Measurements from ENCODE around the gene PGA5.

PGA5 gene

GRCh38 chr11:61258546-61258945, 17.6 kb downstream of the PGA5 start:
- TF ChIP-seq, protein P1, sequence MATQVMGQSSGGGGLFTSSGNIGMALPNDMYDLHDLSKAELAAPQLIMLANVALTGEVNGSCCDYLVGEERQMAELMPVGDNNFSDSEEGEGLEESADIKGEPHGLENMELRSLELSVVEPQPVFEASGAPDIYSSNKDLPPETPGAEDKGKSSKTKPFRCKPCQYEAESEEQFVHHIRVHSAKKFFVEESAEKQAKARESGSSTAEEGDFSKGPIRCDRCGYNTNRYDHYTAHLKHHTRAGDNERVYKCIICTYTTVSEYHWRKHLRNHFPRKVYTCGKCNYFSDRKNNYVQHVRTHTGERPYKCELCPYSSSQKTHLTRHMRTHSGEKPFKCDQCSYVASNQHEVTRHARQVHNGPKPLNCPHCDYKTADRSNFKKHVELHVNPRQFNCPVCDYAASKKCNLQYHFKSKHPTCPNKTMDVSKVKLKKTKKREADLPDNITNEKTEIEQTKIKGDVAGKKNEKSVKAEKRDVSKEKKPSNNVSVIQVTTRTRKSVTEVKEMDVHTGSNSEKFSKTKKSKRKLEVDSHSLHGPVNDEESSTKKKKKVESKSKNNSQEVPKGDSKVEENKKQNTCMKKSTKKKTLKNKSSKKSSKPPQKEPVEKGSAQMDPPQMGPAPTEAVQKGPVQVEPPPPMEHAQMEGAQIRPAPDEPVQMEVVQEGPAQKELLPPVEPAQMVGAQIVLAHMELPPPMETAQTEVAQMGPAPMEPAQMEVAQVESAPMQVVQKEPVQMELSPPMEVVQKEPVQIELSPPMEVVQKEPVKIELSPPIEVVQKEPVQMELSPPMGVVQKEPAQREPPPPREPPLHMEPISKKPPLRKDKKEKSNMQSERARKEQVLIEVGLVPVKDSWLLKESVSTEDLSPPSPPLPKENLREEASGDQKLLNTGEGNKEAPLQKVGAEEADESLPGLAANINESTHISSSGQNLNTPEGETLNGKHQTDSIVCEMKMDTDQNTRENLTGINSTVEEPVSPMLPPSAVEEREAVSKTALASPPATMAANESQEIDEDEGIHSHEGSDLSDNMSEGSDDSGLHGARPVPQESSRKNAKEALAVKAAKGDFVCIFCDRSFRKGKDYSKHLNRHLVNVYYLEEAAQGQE (IDR thresholded peaks at IDR 0.05; ENCODE audit: low read depth): no peak
- no peak for TF ChIP-seq EP300 (IDR thresholded peaks at IDR 0.05; ENCODE audit: borderline replicate concordance)

DNA sequence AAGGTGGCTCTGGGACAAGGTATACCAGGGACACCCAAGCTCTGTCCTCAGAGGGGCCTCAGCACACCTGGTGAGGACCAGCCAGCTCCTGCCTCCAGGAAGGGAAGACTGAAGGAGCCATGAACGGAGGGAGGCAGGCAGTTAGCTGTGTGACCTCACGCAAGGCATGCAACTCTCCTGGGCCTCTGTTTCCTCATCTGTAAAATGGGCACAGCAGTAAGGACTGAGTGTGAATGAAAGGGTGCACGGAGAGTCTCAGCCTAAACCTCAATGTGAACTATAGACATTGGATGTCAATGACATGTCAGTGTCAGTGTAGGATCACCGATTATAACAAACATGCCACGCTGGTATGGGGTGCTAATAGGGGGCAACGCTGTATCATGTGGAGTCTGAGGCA, 18.4 kb downstream of the PGA5 start:
- no peak for TF ChIP-seq NFIC (IDR thresholded peaks at IDR 0.05)
- TF ChIP-seq FOXM1 (IDR thresholded peaks at IDR 0.05; ENCODE audit: borderline replicate concordance, low read depth): no peak
- TF ChIP-seq TCF12 (IDR thresholded peaks at IDR 0.05; ENCODE audit: low read depth): no peak
- no peak for TF ChIP-seq EGR1 (IDR thresholded peaks at IDR 0.05)
- no peak for TF ChIP-seq CREB1 (IDR thresholded peaks at IDR 0.05; ENCODE audit: low read depth)
- no peak for TF ChIP-seq TAF1 (IDR thresholded peaks at IDR 0.05; ENCODE audit: low read depth)

GRCh38 chr11:61264371-61264770, 23.4 kb downstream of the PGA5 start:
- no peak for TF ChIP-seq EP300 (IDR thresholded peaks at IDR 0.05; ENCODE audit: borderline replicate concordance)
- no peak for TF ChIP-seq EGR1 (IDR thresholded peaks at IDR 0.05)
- no peak for TF ChIP-seq ZBTB7A (IDR thresholded peaks at IDR 0.05; ENCODE audit: low read depth)
- TF ChIP-seq CREB1 (IDR thresholded peaks at IDR 0.05; ENCODE audit: low read depth): no peak
- TF ChIP-seq USF1 (IDR thresholded peaks at IDR 0.05): no peak
- no peak for TF ChIP-seq MAX (IDR thresholded peaks at IDR 0.05)
- TF ChIP-seq TCF12 (IDR thresholded peaks at IDR 0.05; ENCODE audit: low read depth): no peak
- no peak for TF ChIP-seq TEAD4 (IDR thresholded peaks at IDR 0.05)
- TF ChIP-seq, protein P1 (IDR thresholded peaks at IDR 0.05; ENCODE audit: low read depth): no peak
- no peak for TF ChIP-seq TAF1 (IDR thresholded peaks at IDR 0.05; ENCODE audit: low read depth)
- TF ChIP-seq NFIC (IDR thresholded peaks at IDR 0.05): no peak
- TF ChIP-seq RAD21 (IDR thresholded peaks at IDR 0.05; ENCODE audit: low read depth): no peak
- TF ChIP-seq YY1 (IDR thresholded peaks at IDR 0.05; ENCODE audit: low read depth): no peak
- TF ChIP-seq CEBPB (IDR thresholded peaks at IDR 0.05): no peak
- TF ChIP-seq FOXM1 (IDR thresholded peaks at IDR 0.05; ENCODE audit: borderline replicate concordance, low read depth): no peak

DNA sequence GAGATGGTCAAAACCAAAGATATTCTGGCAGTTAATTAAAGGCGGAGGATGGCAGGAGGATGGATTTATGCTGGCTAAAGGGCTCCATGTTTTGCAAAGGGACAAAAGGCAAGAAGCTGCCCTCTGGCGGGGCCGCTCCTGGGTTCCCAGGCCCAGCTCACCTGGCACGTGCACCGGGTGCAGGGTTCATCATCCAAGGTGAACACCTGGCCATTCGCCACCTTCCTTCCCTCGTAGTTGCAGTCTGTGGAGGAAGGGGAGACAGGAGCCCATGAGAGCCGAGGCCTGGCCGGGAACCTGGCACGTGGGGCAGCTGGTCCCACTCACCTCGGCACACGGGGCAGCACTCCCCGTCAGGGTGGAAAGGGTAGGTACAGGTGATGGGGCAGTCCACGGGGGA, 23.8 kb downstream of the PGA5 start:
- no peak for TF ChIP-seq CREB1 (IDR thresholded peaks at IDR 0.05; ENCODE audit: low read depth)
- no peak for TF ChIP-seq ZBTB7A (IDR thresholded peaks at IDR 0.05; ENCODE audit: low read depth)
- no peak for TF ChIP-seq TAF1 (IDR thresholded peaks at IDR 0.05; ENCODE audit: low read depth)
- TF ChIP-seq MAX (IDR thresholded peaks at IDR 0.05): no peak
- TF ChIP-seq EGR1 (IDR thresholded peaks at IDR 0.05): no peak
- TF ChIP-seq RAD21 (IDR thresholded peaks at IDR 0.05; ENCODE audit: low read depth): no peak
- no peak for TF ChIP-seq CEBPB (IDR thresholded peaks at IDR 0.05)
- TF ChIP-seq USF1 (IDR thresholded peaks at IDR 0.05): no peak
- TF ChIP-seq FOXM1 (IDR thresholded peaks at IDR 0.05; ENCODE audit: borderline replicate concordance, low read depth): no peak
- TF ChIP-seq, protein P1 (IDR thresholded peaks at IDR 0.05; ENCODE audit: low read depth): no peak
- TF ChIP-seq TEAD4 (IDR thresholded peaks at IDR 0.05): no peak
- TF ChIP-seq EP300 (IDR thresholded peaks at IDR 0.05; ENCODE audit: borderline replicate concordance): no peak
- no peak for TF ChIP-seq YY1 (IDR thresholded peaks at IDR 0.05; ENCODE audit: low read depth)
- TF ChIP-seq TCF12 (IDR thresholded peaks at IDR 0.05; ENCODE audit: low read depth): no peak
- no peak for TF ChIP-seq NFIC (IDR thresholded peaks at IDR 0.05)

- TF ChIP-seq EP300 (IDR thresholded peaks at IDR 0.05; ENCODE audit: borderline replicate concordance) (no peak), YY1 (IDR thresholded peaks at IDR 0.05; ENCODE audit: low read depth) (no peak), ZBTB7A (IDR thresholded peaks at IDR 0.05; ENCODE audit: low read depth) (no peak), USF1 (IDR thresholded peaks at IDR 0.05) (no peak), RAD21 (IDR thresholded peaks at IDR 0.05; ENCODE audit: low read depth) (no peak), TCF12 (IDR thresholded peaks at IDR 0.05; ENCODE audit: low read depth) (no peak), EGR1 (IDR thresholded peaks at IDR 0.05) (no peak), CEBPB (IDR thresholded peaks at IDR 0.05) (no peak)
- TF ChIP-seq, protein P1 (IDR thresholded peaks at IDR 0.05; ENCODE audit: low read depth): no peak
These were observed 24.4 kb downstream of the PGA5 start for GRCh38 chr11:61265357-61265756.

Data from Ishikawa (cell line).